Naive thymus-derived CD4-positive, alpha-beta T cell (primary cell): ENCODE results near the gene FAM13C. TPM values are rescaled to one million over a fixed set of nuclear protein-coding genes. Genes with fewer than 3 reads are reported as not detected.
A peak's percentile ranks its signal among the peaks of the same experiment; 100 is the strongest.

Experiments
- ATAC-seq: fragments of 150-1000 bp; cut with Tn5 transposase; 2 replicates; pipeline ENCODE4 v1.10.0; 2021; ENCODE audit warnings: mild to moderate bottlenecking, moderate library complexity
- CTCF ChIA-PET: fragments of 350-600 bp; sonication (Branson Sonifier 250); formaldehyde crosslinking; loops from one replicate; lab custom pipeline; 2021; ENCODE audit warnings: antibody characterized with exemption; lab: Charles Lee
- POLR2A ChIA-PET: fragments of 350-600 bp; sonication (Branson Sonifier 250); formaldehyde crosslinking; loops from one replicate; lab custom pipeline; 2021; ENCODE audit warnings: antibody characterized with exemption, inconsistent platforms; lab: Charles Lee
- DNase-seq, 9 donors: peaks; one replicate each; pipeline versions ENCODE4 v3.0.0 to v3.0.0-alpha.2; 2020 to 2022; ENCODE audit warnings: mixed read lengths in 1 of 9
- H3K27ac ChIP-seq: one replicate; pipeline ENCODE4 v1.7.0; 2013; ENCODE audit warnings: mild to moderate bottlenecking, low read depth, low read length, moderate library complexity
- H3K27me3 ChIP-seq, 2 donors: one replicate each; pipeline ENCODE4 v1.7.0; 2013; ENCODE audit warnings: low read length in 2 of 2, mild to moderate bottlenecking in 2 of 2, moderate library complexity in 2 of 2; ENCODE audit not compliant: control insufficient read depth in 2 of 2, insufficient read depth in 2 of 2
- H3K36me3 ChIP-seq, 3 experiments: 1 replicate in 2 of 3; 2 replicates in 1 of 3; pipeline ENCODE4 v1.7.0; 2013; ENCODE audit warnings: low read length in 3 of 3, mild to moderate bottlenecking in 3 of 3, moderate library complexity in 1 of 3; ENCODE audit not compliant: insufficient read depth in 3 of 3, control insufficient read depth in 2 of 3
- H3K4me1 ChIP-seq, 2 donors: one replicate each; pipeline ENCODE4 v1.7.0; 2013; ENCODE audit warnings: low read length in 2 of 2, mild to moderate bottlenecking in 2 of 2, moderate library complexity in 1 of 2; ENCODE audit not compliant: control insufficient read depth in 2 of 2, insufficient read depth in 2 of 2
- H3K4me3 ChIP-seq: 2 replicates; pipeline ENCODE4 v1.7.0; 2013; ENCODE audit warnings: mild to moderate bottlenecking, low read length
- H3K9me3 ChIP-seq, 3 experiments: 1 replicate in 2 of 3; 2 replicates in 1 of 3; pipeline ENCODE4 v1.7.0; 2013; ENCODE audit warnings: low read length in 3 of 3; ENCODE audit not compliant: control insufficient read depth in 2 of 3
- H3K27ac Mint-ChIP-seq, 9 donors: one replicate each; pipeline ENCODE4 v1.8.0; 2020 to 2022; ENCODE audit warnings: mixed read lengths in 9 of 9, mild to moderate bottlenecking in 8 of 9, moderate library complexity in 5 of 9, inconsistent platforms in 2 of 9
- H3K27me3 Mint-ChIP-seq, 5 donors: one replicate each; pipeline ENCODE4 v1.8.0; 2021 to 2022; ENCODE audit warnings: mixed read lengths in 5 of 5, mild to moderate bottlenecking in 1 of 5
- H3K36me3 Mint-ChIP-seq, 5 donors: one replicate each; pipeline ENCODE4 v1.8.0; 2020 to 2022; ENCODE audit warnings: mixed read lengths in 5 of 5, mild to moderate bottlenecking in 3 of 5, inconsistent platforms in 1 of 5
- H3K4me1 Mint-ChIP-seq, 7 donors: one replicate each; pipeline ENCODE4 v1.8.0; 2020 to 2022; ENCODE audit warnings: mixed read lengths in 7 of 7, mild to moderate bottlenecking in 3 of 7, inconsistent platforms in 1 of 7
- H3K4me3 Mint-ChIP-seq, 10 donors: one replicate each; pipeline ENCODE4 v1.8.0; 2020 to 2022; ENCODE audit warnings: mild to moderate bottlenecking in 10 of 10, mixed read lengths in 10 of 10, moderate library complexity in 6 of 10, inconsistent platforms in 2 of 10
- H3K9me3 Mint-ChIP-seq, 11 donors: one replicate each; pipeline ENCODE4 v1.8.0; 2020 to 2022; ENCODE audit warnings: mixed read lengths in 11 of 11, mild to moderate bottlenecking in 4 of 11, inconsistent platforms in 1 of 11, moderate library complexity in 1 of 11
- intact Hi-C, 2 donors: fragments of 100-400 bp; cut with micrococcal nuclease; formaldehyde crosslinking; loops; one replicate each; pipeline ENCODE4 v1.15.1; 2023
- polyA plus RNA-seq, 2 donors: library from polyadenylated mRNA; unstranded; fragments of 300-500 nt; fragmentation: Illumina TruSeq; gene quantifications; one replicate each; pipeline ENCODE4 v1.2.3, GENCODE V29; 2021
- total RNA-seq, 6 experiments: library from RNA in 5 of 6; stranded (reverse) in 5 of 6; gene quantifications; 1 replicate in 5 of 6; 2 replicates in 1 of 6; pipeline ENCODE4 v1.2.3 and lab custom pipeline; 2021 to 2026

The FAM13C gene
- total and polyA plus RNA-seq, 7 experiments from 2014 or later: not detected

- ChIA-PET POLR2A (no interaction called here), CTCF (no interaction called here)
- no peaks in the 10 kb centered on the region for H3K9me3 ChIP-seq
- peaks cover 0 to 4% (median 0%) of the 10 kb centered on the region in 5 donors for H3K27me3 Mint-ChIP-seq
- DNase-seq (no peak), ATAC-seq (no peak)
- no peak overlapping the region for H3K27ac Mint-ChIP-seq
- intact Hi-C loops: no loop called here
- H3K4me1 ChIP-seq: no peaks in the 10 kb centered on the region
- H3K27ac ChIP-seq: no peak overlapping the region
- no peaks in the 10 kb centered on the region for H3K36me3 ChIP-seq
- H3K9me3 Mint-ChIP-seq: peaks cover 0 to 5% (median 0%) of the 10 kb centered on the region in 11 donors
- H3K4me1 Mint-ChIP-seq: no peaks in the 10 kb centered on the region
- H3K27me3 ChIP-seq: no peaks in the 10 kb centered on the region
- H3K4me3 ChIP-seq: no peak overlapping the region
- H3K36me3 Mint-ChIP-seq: no peaks in the 10 kb centered on the region
- no peak overlapping the region for H3K4me3 Mint-ChIP-seq
These were observed 77.3 kb downstream of the FAM13C start for GRCh38 chr10:59285073-59285472.

- H3K27me3 Mint-ChIP-seq: peaks cover 0 to 4% (median 0%) of the 10 kb centered on the region in 5 donors
- H3K4me1 ChIP-seq: no peaks in the 10 kb centered on the region
- H3K9me3 ChIP-seq: no peaks in the 10 kb centered on the region
- ChIA-PET CTCF (no interaction called here), POLR2A (no interaction called here)
- no peaks in the 10 kb centered on the region for H3K4me1 Mint-ChIP-seq
- H3K4me3 ChIP-seq: no peak overlapping the region
- H3K36me3 ChIP-seq: no peaks in the 10 kb centered on the region
- no peak overlapping the region for H3K27ac Mint-ChIP-seq
- intact Hi-C loops: no loop called here
- no peak overlapping the region for H3K4me3 Mint-ChIP-seq
- ATAC-seq (peak; percentile 20), DNase-seq (no peak)
- no peaks in the 10 kb centered on the region for H3K36me3 Mint-ChIP-seq
- peaks cover 0 to 5% (median 0%) of the 10 kb centered on the region in 11 donors for H3K9me3 Mint-ChIP-seq
- no peaks in the 10 kb centered on the region for H3K27me3 ChIP-seq
- H3K27ac ChIP-seq: no peak overlapping the region
These were observed 78.0 kb downstream of the FAM13C start for GRCh38 chr10:59284118-59284975.

- Histone ChIP-seq H3K27me3 (no peaks in the 10 kb centered on the region), H3K9me3 (no peaks in the 10 kb centered on the region), H3K27ac (no peak overlapping the region), H3K36me3 (no peaks in the 10 kb centered on the region), H3K4me1 (no peaks in the 10 kb centered on the region), H3K4me3 (no peak overlapping the region)
- intact Hi-C loops: no loop called here
- Mint-ChIP-seq H3K36me3 (no peaks in the 10 kb centered on the region), H3K27ac (no peak overlapping the region), H3K9me3 (peaks cover 0 to 5% (median 0%) of the 10 kb centered on the region in 11 donors), H3K27me3 (peaks cover 0 to 4% (median 0%) of the 10 kb centered on the region in 5 donors), H3K4me1 (no peaks in the 10 kb centered on the region), H3K4me3 (no peak overlapping the region)
- ChIA-PET CTCF (no interaction called here), POLR2A (no interaction called here)
- ATAC-seq: no peak
- no peak for DNase-seq
These were observed 78.8 kb downstream of the FAM13C start for GRCh38 chr10:59283456-59284091.

- Mint-ChIP-seq H3K4me3 (no peak overlapping the region), H3K27ac (no peak overlapping the region), H3K4me1 (no peaks in the 10 kb centered on the region), H3K9me3 (peaks cover 0 to 5% (median 0%) of the 10 kb centered on the region in 11 donors), H3K27me3 (peaks cover 0 to 4% (median 0%) of the 10 kb centered on the region in 5 donors), H3K36me3 (no peaks in the 10 kb centered on the region)
- ChIA-PET CTCF (no interaction called here), POLR2A (no interaction called here)
- Histone ChIP-seq H3K27ac (no peak overlapping the region), H3K36me3 (no peaks in the 10 kb centered on the region), H3K9me3 (no peaks in the 10 kb centered on the region), H3K4me1 (no peaks in the 10 kb centered on the region), H3K27me3 (no peaks in the 10 kb centered on the region), H3K4me3 (no peak overlapping the region)
- DNase-seq (no peak), ATAC-seq (no peak)
- intact Hi-C loops: no loop called here
These were observed 80.5 kb downstream of the FAM13C start for GRCh38 chr10:59281861-59282260.

- H3K27me3 Mint-ChIP-seq: peaks cover 0 to 4% (median 0%) of the 10 kb centered on the region in 5 donors
- ChIA-PET POLR2A (no interaction called here), CTCF (no interaction called here)
- DNase-seq: no peak
- Histone ChIP-seq H3K4me1 (no peaks in the 10 kb centered on the region), H3K27ac (no peak overlapping the region), H3K4me3 (no peak overlapping the region), H3K27me3 (no peaks in the 10 kb centered on the region), H3K9me3 (no peaks in the 10 kb centered on the region), H3K36me3 (no peaks in the 10 kb centered on the region)
- H3K27ac Mint-ChIP-seq: no peak overlapping the region
- no peak for ATAC-seq
- intact Hi-C loops: no loop called here
- no peaks in the 10 kb centered on the region for H3K36me3 Mint-ChIP-seq
- H3K4me1 Mint-ChIP-seq: no peaks in the 10 kb centered on the region
- peaks cover 0 to 5% (median 0%) of the 10 kb centered on the region in 11 donors for H3K9me3 Mint-ChIP-seq
- H3K4me3 Mint-ChIP-seq: no peak overlapping the region
These were observed 82.3 kb downstream of the FAM13C start for GRCh38 chr10:59279991-59280505.

- no peaks in the 10 kb centered on the region for H3K4me1 ChIP-seq
- H3K27ac ChIP-seq: no peak overlapping the region
- H3K27me3 Mint-ChIP-seq: no peaks in the 10 kb centered on the region
- POLR2A ChIA-PET: no interaction called here
- H3K4me1 Mint-ChIP-seq: no peaks in the 10 kb centered on the region
- H3K36me3 Mint-ChIP-seq: no peaks in the 10 kb centered on the region
- ATAC-seq (no peak), DNase-seq (no peak)
- no peaks in the 10 kb centered on the region for H3K27me3 ChIP-seq
- H3K9me3 Mint-ChIP-seq: peaks cover 0 to 2% (median 0%) of the 10 kb centered on the region in 11 donors
- intact Hi-C loops: no loop called here
- no peak overlapping the region for H3K4me3 ChIP-seq
- H3K27ac Mint-ChIP-seq: no peak overlapping the region
- CTCF ChIA-PET: no interaction called here
- H3K36me3 ChIP-seq: no peaks in the 10 kb centered on the region
- no peak overlapping the region for H3K4me3 Mint-ChIP-seq
- H3K9me3 ChIP-seq: no peaks in the 10 kb centered on the region
These were observed 82.9 kb downstream of the FAM13C start for GRCh38 chr10:59279476-59279875.
